Cardiac septum (tissue), 1 donor: ENCODE results near the gene CASZ1. TPM values are rescaled to one million over a fixed set of nuclear protein-coding genes. Genes with fewer than 3 reads are reported as not detected.
A peak's percentile ranks its signal among the peaks of the same experiment; 100 is the strongest.

Source experiments
- DNase-seq: peaks from one replicate; pipeline ENCODE4 v3.0.0-alpha.2; 2020; ENCODE audit warnings: low spot score
- intact Hi-C: fragments of 100-400 bp; cut with DNase I; formaldehyde crosslinking; loops from one replicate; pipeline ENCODE4 v1.14.0; 2022
- total RNA-seq: library from RNA; stranded (reverse); fragmentation: NEBNext Ultra II Directional; extraction: Animal tissue kit (Norgen Biotek cat#: 25700); gene quantifications from one replicate; pipeline ENCODE4 v1.2.1, GENCODE V29; 2021
- donor health status: DM: no; HTN: no; CAD: no.

CASZ1 gene
- total RNA-seq, 1 donor from 2014 or later = 82.0 TPM

- intact Hi-C loops = no loop called here
- no peak for DNase-seq
These were observed 154.5 kb downstream of the CASZ1 start for GRCh38 chr1:10641976-10642375.

GRCh38 chr1:10640843-10641553 lies 155.4 kb downstream of the CASZ1 start:
- DNase-seq = no peak
- intact Hi-C loops = no loop called here

GRCh38 chr1:10639775-10640578 lies 156.5 kb downstream of the CASZ1 start:
- intact Hi-C loops = no loop called here
- DNase-seq = no peak

DNA sequence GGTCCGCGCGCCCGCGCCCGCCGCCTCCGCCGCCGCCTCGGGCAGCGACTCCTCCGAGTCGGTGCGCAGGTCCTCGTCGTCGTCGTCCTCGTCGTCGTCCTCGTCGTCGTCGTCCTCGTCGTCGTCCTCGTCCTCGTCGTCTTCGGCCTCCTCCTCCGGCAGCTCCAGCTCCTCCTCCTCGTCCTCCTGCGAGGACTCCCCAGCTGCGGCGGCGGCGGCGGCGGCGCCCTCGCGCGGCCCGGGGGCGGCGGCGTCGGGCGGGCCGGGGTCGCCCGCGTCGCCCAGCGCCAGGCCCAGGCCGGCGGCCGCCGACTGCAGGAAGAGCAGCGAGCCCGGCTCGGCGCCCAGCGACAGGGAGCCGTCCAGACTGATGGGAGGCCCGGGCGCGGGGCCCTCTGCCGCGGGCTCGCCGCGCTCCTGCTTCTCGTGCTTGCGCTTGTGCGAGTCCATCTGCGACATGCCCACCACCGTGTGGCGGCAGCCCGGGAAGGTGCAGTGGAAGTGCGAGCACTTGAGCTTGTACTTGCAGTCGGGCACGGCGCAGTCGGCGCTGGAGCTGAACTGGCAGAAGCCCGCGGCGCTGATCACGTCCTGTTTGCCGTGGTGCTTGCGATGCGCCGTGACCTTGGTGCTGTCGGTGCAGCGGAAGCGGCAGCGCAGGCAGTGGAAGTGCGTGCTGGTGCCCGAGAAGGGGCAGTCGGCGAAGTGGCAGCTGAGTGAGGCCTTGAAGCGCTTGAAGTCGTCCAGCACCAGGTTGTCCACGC lies 157.3 kb downstream of the CASZ1 start:
- no peak for DNase-seq
- intact Hi-C loops = no loop called here

- DNase-seq = no peak
- intact Hi-C loops = no loop called here
These were observed 157.9 kb downstream of the CASZ1 start for GRCh38 chr1:10638559-10639005.

DNA sequence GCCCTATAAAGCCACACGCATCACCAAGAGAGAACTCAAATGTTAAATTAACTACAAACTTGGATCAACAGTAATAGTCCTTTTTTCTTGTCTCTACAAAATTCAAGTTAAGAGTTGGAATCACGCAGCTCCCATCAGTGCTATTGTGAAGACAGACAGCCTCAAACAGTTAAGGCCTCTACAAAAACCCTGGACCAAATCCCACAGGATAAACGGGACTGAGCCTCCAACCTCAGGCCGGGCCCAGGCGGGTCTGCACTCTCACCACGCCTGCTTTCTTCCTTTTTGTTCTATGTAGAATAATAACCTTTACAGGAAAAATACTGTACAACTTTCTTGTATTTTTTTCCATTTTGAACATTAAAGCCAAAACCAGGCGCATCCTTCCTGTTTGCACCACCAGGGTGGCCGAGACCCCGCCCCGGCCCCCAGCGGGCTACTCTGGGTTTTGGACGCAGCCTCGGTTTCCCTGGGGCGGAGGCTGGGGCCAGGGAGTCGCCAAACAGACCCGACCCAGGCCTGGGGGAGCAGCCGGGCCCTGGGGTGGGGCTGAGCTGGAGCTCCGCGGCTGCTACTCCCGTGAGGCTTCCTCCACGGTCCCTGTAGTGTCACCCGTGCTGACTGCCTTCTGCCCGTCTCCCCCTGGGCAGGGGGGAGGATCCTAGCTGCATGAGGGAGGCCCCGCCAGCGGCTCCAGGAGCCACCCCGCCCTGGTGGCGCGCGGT lies 158.4 kb downstream of the CASZ1 start:
- DNase-seq = no peak
- intact Hi-C loops = no loop called here

GRCh38 chr1:10637400-10637799 lies 159.0 kb downstream of the CASZ1 start:
- intact Hi-C loops = no loop called here
- DNase-seq = no peak

DNA sequence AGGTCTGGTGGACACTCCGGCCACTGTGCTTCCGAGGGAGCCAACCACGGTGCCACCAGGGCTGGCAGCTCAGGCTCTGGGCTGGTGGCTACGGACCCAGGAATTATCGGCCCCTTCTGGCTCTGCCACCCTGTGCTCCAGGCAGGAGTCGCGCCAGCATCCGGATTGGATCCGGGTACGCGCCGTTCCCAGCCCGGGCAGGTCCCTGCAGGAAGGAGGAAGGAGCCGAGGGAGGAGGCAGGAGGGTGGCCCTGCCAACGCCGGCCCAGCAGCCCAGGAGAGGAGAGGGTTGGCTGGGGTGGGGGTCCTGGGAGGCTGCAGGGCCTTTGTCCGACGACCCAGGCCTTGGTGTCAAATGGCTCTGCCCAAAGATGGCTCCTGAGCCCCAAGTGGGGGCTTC lies 160.5 kb downstream of the CASZ1 start:
- DNase-seq = no peak
- intact Hi-C loops = no loop called here

DNA sequence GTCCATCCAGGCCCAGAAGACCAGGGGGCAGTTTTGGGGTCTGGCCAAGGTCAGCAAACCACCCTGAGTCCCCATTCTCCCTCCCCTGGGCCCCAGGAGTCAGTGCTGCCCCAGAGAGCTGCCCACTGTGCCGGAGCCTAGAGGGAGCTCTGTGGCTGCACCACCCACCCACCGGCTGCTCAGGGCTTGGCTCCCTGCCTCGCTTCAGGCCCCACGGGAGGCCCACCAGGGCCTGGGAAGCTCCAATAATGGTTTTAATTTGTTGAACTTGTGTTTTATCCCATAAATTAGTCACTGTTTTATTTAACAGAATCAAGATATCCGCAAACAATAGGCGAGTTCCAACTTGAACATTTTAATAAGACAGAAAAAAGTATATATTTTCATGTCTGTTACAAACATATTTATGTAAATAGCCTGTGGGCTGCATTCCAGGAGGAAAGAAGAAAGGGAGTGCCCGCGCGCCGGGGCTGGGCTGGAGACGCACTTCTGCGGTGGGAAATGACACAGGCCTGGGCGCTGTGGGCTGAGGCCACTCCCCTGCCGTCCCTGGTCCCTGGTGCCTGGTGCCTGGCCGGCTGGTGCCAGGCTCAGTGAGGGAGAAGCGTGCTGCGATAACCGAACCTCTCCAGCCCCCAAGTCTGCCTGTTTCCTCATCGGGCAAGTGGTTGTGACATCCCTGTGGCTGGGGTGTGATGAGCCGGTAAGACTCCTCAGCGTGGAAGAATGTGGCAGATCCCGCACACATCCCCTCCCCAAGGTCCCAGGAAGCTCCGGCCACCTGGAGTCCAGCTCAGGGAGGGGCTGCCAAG lies 161.2 kb downstream of the CASZ1 start:
- DNase-seq = no peak
- intact Hi-C loops = no loop called here

GRCh38 chr1:10634428-10635084 lies 161.9 kb downstream of the CASZ1 start:
- DNase-seq = no peak
- intact Hi-C loops = no loop called here

DNA sequence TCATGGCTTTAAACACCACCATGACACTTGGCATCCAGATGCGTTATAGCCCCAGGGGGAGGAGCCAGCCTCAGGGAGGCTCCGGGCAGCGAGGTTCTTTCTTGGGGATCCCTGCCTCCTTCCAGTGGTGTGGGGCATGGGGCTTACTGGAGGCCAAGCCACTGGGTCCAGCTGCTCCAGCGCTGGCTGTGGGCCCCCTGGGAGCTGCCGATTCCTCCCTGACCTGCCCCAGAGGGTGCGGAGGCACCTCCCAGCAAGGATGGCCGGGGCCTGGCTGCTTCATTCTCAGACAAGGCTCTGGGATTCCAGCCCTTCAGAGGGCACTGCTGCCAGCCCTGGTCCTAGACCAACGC lies 162.4 kb downstream of the CASZ1 start:
- intact Hi-C loops = no loop called here
- no peak for DNase-seq

DNA sequence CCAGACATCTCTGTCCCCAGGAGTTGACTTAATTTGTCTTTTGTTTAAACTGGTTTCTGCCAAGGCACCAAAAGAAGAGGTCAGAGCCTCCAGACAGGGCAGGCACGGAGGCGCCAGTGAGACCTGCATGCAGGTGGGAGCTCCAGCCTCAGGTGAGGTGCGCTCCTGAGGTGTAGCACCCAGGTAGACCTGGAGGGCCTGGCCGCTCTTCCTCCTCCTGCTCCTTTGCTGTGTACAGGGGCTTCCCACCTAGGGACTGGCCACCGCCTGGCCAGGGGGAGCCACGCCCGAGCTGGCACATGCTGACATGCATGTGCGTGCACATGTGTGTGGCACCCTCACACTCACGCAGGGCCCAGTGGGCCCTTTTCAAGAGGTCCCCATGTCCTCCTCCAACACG lies 163.0 kb downstream of the CASZ1 start:
- DNase-seq = no peak

DNA sequence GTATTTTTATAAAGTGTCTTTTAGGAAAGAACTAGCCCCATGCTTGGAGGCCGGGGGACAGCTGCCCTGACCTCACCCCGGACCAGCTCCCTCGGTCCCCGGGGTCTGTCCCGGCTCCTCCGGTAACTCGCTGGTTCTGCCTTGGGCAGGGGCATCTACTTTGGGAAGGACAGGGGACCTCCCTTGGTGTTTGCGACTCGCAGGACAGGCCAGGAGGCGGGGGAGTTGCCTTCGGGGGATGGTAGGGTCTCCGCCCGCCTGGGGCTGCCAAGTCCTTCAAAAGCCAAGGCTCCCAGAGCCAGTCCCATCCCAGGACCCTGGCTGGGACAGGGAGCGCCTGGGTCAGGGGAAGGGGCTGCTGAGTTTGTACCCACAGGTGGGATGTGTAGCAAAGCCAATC lies 163.8 kb downstream of the CASZ1 start:
- DNase-seq = no peak
- intact Hi-C loops = no loop called here

More for the DNA sequence above, 163.0 kb downstream of the CASZ1 start:
- intact Hi-C loops = no loop called here

DNA sequence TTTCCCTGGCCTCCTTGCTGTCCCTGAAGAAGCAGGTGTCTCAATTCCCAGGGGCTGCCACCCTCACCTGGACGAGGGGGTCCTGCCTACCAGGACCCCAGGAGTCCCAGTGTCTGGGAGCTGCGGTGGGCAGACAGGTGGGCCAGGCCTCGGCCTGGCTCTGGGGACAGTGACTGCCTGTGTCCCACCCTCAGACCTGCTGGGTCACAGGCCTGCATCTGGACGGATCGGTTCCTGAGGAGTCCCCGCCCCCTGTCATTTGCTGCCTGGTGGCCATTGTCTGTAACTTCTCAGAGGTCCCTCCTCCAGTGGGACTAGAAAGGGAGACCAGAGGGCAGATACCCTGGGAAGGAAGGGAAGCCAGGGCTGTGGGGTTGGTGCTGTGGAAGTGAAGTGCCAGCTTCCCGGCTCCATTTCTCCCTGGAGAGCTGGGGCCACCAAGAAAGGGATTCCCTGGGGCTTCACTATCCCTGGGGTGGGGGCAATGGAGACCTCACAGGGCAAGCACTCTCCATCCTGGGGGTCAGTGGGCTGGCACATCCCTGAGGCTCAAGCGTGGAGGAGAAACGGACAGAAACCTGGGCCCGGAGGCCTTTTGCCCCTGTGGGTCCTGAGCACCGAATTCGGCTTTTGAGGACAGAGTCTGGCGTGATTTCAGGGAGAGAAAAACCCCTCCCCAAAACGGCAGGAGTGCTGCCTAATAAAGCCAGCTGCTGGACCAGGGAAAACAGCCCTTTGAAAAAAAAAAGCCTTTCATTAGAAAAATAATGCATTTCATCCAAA lies 164.4 kb downstream of the CASZ1 start:
- no peak for DNase-seq
- intact Hi-C loops = no loop called here

GRCh38 chr1:10631121-10631810 lies 165.2 kb downstream of the CASZ1 start:
- peak; percentile 66 for DNase-seq
- intact Hi-C loops = no loop called here

- intact Hi-C loops = no loop called here
- DNase-seq = peak; percentile 54
These were observed 165.8 kb downstream of the CASZ1 start for GRCh38 chr1:10630661-10631120.
